Hepatocyte (in vitro differentiated cells): ENCODE data around the gene MEIS2.

Experiments used
- CTCF ChIP-seq: fragments of 200-600 bp; sonication (generic); IDR thresholded peaks from 2 replicates; pipeline ENCODE4 v1.5.1; 2016; ENCODE audit warnings: antibody characterized with exemption, mild to moderate bottlenecking; ENCODE audit not compliant: poor library complexity
- EZH2 ChIP-seq: fragments of 200-600 bp; sonication (generic); IDR thresholded peaks from 2 replicates; pipeline ENCODE4 v1.6.1; 2016; ENCODE audit warnings: antibody characterized with exemption, mild to moderate bottlenecking, borderline replicate concordance
- EZH2phosphoT487 ChIP-seq: fragments of 200-600 bp; sonication (generic); IDR thresholded peaks from one replicate; pipeline ENCODE4 v1.6.1; 2018; ENCODE audit warnings: antibody characterized with exemption, mild to moderate bottlenecking, low read depth, moderate library complexity; ENCODE audit not compliant: unreplicated experiment, severe bottlenecking

- no peak for TF ChIP-seq CTCF
- no peak for TF ChIP-seq EZH2
- TF ChIP-seq EZH2phosphoT487: no peak
Observed at GRCh38 chr15:37041836-37042235, 58.5 kb downstream of the MEIS2 start.
